ENCODE results near the gene KXD1. TPM values are rescaled to one million over a fixed set of nuclear protein-coding genes. Genes with fewer than 3 reads are reported as not detected.

Gene KXD1
- total RNA-seq, 4 donors from 2014 or later: 82.0 to 226 (median 142) TPM

DNA sequence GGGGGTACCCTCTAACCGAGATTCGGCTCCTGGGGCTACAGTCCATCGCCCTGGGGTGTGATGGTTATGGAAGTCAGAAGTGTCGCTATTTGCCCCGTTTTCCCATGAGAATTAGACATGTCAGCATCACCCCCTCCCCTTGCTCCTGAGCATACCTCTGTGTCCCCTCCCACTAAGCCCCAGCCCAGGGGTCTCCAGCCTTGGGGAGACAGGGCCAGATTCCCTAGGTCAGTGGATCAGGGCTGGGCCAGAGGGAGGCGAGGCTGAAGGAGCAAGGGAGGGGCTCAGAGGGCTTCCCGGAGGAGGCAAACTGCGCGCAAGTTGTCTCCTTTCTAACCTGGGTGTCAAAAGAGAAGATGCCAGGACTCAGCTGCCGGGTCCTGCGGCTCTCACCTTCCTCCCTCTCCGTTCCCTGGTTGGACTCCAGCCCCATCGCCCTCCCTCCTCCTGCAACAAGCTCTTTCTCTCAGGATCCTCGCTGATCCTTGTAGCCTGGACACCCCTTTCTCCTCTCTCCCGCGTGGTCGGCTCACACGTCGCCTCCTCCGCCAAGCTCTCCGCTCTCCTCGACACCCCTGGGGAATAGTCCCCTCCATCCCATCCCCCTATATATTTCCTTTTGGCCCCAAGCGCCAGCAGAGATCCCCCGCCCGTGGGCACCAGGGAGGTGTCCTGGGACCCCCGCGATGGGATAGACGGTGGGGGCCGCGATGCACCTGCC, 54.5 kb downstream of the KXD1 start:
- TF ChIP-seq, protein P1, sequence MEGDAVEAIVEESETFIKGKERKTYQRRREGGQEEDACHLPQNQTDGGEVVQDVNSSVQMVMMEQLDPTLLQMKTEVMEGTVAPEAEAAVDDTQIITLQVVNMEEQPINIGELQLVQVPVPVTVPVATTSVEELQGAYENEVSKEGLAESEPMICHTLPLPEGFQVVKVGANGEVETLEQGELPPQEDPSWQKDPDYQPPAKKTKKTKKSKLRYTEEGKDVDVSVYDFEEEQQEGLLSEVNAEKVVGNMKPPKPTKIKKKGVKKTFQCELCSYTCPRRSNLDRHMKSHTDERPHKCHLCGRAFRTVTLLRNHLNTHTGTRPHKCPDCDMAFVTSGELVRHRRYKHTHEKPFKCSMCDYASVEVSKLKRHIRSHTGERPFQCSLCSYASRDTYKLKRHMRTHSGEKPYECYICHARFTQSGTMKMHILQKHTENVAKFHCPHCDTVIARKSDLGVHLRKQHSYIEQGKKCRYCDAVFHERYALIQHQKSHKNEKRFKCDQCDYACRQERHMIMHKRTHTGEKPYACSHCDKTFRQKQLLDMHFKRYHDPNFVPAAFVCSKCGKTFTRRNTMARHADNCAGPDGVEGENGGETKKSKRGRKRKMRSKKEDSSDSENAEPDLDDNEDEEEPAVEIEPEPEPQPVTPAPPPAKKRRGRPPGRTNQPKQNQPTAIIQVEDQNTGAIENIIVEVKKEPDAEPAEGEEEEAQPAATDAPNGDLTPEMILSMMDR (IDR thresholded peaks at IDR 0.05): no peak
- no peak for TF ChIP-seq POLR2A (IDR thresholded peaks at IDR 0.05)
- Histone ChIP-seq H3K27me3 (peaks cover 0 to 59% of the 10 kb centered on the region in 2 donors), H3K27ac (no peak overlapping the region), H3K9me3 (no peaks in the 10 kb centered on the region), H3K36me3 (no peaks in the 10 kb centered on the region), H3K4me3 (peak overlapping the region; percentile 23 to 54 (median 48)), H3K4me1 (peaks cover 0 to 38% (median 23%) of the 10 kb centered on the region in 4 donors)
- DNase-seq: peak in 1 of 3 donors; percentile 36

DNA sequence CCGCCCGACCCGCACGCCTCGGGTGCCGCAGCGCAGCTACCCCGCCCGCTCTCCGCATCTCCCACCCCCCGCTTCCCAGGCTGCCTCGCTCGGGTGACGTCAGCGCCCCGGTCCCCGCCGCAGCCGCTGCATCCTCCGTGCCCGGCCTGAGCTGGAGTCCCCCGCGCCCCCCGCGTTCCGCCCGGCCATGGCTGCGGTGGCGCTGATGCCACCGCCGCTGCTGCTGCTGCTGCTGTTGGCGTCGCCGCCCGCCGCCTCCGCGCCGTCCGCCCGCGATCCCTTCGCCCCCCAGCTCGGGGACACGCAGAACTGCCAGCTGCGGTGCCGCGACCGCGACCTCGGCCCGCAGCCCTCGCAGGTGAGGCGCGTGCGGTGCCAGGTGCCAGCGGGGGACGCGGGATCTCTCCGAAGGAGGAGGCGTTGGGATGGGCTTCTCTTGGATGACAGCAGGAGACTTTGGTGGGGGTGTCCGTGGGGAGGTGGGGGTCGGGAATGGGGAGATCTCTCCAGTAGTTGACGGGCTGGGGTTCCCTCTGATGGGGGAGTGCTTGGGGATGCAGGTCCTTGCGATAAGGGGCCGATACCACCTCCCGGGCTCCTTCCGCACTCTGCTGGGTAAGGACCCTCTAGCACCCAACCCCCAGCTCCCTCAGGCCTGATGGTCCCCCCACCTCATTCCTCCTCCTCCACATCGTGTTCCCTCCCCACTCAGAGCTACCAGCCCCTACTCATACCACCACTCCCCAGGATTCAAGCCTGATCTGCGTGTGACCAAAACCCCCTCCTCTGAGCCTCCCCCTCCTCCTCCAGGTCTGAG, 55.3 kb downstream of the KXD1 start, which contains the start of gene TMEM59L:
Gene TMEM59L, plus strand, starts transcription at position 99 of the 817 bp plus-strand sequence. Its CDS starts 89 bp downstream, at position 188.
- Histone ChIP-seq H3K9me3 (no peaks in the 10 kb centered on the region), H3K4me1 (peaks cover 0 to 31% (median 23%) of the 10 kb centered on the region in 4 donors), H3K27me3 (peaks cover 0 to 52% of the 10 kb centered on the region in 2 donors), H3K4me3 (peak within 1 kb of the TSS; percentile 23 to 54 (median 48)), H3K27ac (no peak within 1 kb of the TSS), H3K36me3 (no peaks in the 10 kb centered on the region)
- TF ChIP-seq, protein P1 (IDR thresholded peaks at IDR 0.05): no peak
- TF ChIP-seq POLR2A (IDR thresholded peaks at IDR 0.05): no peak
- peak in 1 of 3 donors; percentile 62 for DNase-seq

DNA sequence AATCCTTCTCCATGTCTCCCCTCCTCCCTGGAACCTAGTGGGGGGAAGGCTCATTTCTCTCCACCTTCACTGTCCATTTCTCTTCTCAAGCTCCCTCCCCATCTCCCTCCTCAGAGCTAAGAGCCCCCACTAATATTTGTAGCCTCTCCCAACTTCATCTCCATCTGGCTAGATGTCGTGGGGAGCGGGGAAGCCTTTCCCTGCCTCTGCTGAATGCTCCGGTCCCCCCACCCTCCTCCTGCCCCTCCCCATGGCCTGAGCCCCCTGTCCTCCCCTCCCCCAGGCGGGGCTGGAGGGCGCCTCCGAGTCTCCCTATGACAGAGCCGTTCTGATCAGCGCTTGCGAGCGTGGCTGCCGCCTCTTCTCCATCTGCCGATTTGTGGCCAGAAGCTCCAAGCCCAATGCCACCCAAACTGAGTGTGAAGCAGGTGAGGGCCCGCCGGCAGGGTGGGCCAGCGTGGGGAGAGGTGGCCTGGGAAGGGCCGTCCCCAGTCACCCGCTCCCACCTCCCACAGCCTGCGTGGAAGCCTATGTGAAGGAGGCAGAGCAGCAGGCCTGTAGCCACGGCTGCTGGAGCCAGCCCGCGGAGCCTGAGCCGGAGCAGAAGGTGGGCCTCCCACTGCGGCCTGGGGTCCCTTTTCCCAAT, 56.0 kb downstream of the KXD1 start:
- no peak for DNase-seq
- peaks cover 0 to 31% (median 22%) of the 10 kb centered on the region in 4 donors for H3K4me1 ChIP-seq
- H3K4me3 ChIP-seq: no peak overlapping the region
- TF ChIP-seq POLR2A (IDR thresholded peaks at IDR 0.05): no peak
- TF ChIP-seq, protein P1 (IDR thresholded peaks at IDR 0.05): no peak
- H3K27me3 ChIP-seq: peaks cover 0 to 49% of the 10 kb centered on the region in 2 donors
- H3K9me3 ChIP-seq: no peaks in the 10 kb centered on the region
- H3K27ac ChIP-seq: no peak overlapping the region
- no peaks in the 10 kb centered on the region for H3K36me3 ChIP-seq

DNA sequence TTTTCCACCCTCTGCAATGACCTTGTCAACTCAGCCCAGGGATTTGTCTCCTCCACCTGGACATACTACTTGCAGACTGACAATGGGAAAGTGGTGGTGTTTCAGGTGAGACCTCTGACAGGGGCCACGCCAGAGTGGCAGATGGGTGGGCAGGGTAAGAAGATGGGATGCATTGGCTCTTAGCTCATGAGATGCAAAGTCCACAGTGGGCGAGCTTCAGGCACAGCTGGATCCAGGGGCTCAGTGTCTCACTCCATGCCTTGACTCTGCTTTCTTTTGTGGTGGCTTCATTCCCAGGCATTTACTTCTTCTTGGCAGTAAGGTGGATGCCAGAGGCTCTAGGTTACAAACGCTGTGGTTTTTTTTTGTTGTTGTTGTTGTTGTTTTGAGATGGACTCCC, 58.4 kb downstream of the KXD1 start:
- Histone ChIP-seq H3K36me3 (no peaks in the 10 kb centered on the region), H3K4me3 (no peak overlapping the region), H3K9me3 (no peaks in the 10 kb centered on the region), H3K27ac (no peak overlapping the region), H3K27me3 (peaks cover 0 to 31% of the 10 kb centered on the region in 2 donors), H3K4me1 (peaks cover 0 to 26% (median 20%) of the 10 kb centered on the region in 4 donors)
- DNase-seq: no peak
- TF ChIP-seq, protein P1 (IDR thresholded peaks at IDR 0.05): no peak
- no peak for TF ChIP-seq POLR2A (IDR thresholded peaks at IDR 0.05)

- peaks cover 0 to 15% of the 10 kb centered on the region in 2 donors for H3K27me3 ChIP-seq
- H3K27ac ChIP-seq: no peak overlapping the region
- H3K4me3 ChIP-seq: no peak overlapping the region
- H3K4me1 ChIP-seq: peaks cover 0 to 10% (median 6%) of the 10 kb centered on the region in 4 donors
- no peak for DNase-seq
- no peaks in the 10 kb centered on the region for H3K9me3 ChIP-seq
- TF ChIP-seq, protein P1 (IDR thresholded peaks at IDR 0.05): no peak
- no peaks in the 10 kb centered on the region for H3K36me3 ChIP-seq
Observed at GRCh38 chr19:18617562-18617961, 59.9 kb downstream of the KXD1 start.

Data from Peyer's patch (tissue), 4 donors.